ENCODE results near the gene FTL. TPM values are rescaled to one million over a fixed set of nuclear protein-coding genes. Genes with fewer than 3 reads are reported as not detected.

The FTL gene
- total RNA-seq, 4 donors from 2014 or later: 5,480 to 8,362 (median 5,857) TPM

GRCh38 chr19:48968813-48969218 is 3.7 kb downstream of the FTL start:
- peak overlapping the region in 1 of 4 donors; percentile 97 for H3K27ac ChIP-seq
- no peak for DNase-seq (ENCODE audit: low spot score in 2 of 2)
- TF ChIP-seq EP300 (IDR thresholded peaks at IDR 0.05): no peak
- no peak for TF ChIP-seq POLR2A (IDR thresholded peaks at IDR 0.05)
- no peak for TF ChIP-seq CTCF (IDR thresholded peaks at IDR 0.05)
- 66 to 81% methylated on average over 8 to 13 of the region's 15 CpGs for WGBS, 2 donors
- H3K27me3 ChIP-seq: no peaks in the 10 kb centered on the region
- peaks cover 0 to 53% (median 28%) of the 10 kb centered on the region in 4 donors for H3K4me1 ChIP-seq
- no peak overlapping the region for H3K4me3 ChIP-seq
- peaks cover 0 to 69% (median 2%) of the 10 kb centered on the region in 3 donors for H3K36me3 ChIP-seq
- no peaks in the 10 kb centered on the region for H3K9me3 ChIP-seq

- Histone ChIP-seq H3K27ac (no peak overlapping the region), H3K27me3 (no peaks in the 10 kb centered on the region), H3K4me3 (no peak overlapping the region), H3K4me1 (peaks cover 0 to 46% (median 21%) of the 10 kb centered on the region in 4 donors), H3K36me3 (peaks cover 0 to 76% (median 2%) of the 10 kb centered on the region in 3 donors), H3K9me3 (no peaks in the 10 kb centered on the region)
- 92% methylated on average over 45 of the region's 45 CpGs for WGBS, 2 donors
- TF ChIP-seq POLR2A (IDR thresholded peaks at IDR 0.05) (no peak), CTCF (IDR thresholded peaks at IDR 0.05) (no peak), EP300 (IDR thresholded peaks at IDR 0.05) (no peak)
- no peak for DNase-seq (ENCODE audit: low spot score in 2 of 2)
Measured at GRCh38 chr19:48969276-48970138, 4.4 kb downstream of the FTL start.

GRCh38 chr19:48970139-48970766 is 5.1 kb downstream of the FTL start:
- H3K9me3 ChIP-seq: no peaks in the 10 kb centered on the region
- H3K4me1 ChIP-seq: peaks cover 0 to 42% (median 18%) of the 10 kb centered on the region in 4 donors
- peaks cover 0 to 84% (median 2%) of the 10 kb centered on the region in 3 donors for H3K36me3 ChIP-seq
- no peak for TF ChIP-seq EP300 (IDR thresholded peaks at IDR 0.05)
- no peak for TF ChIP-seq CTCF (IDR thresholded peaks at IDR 0.05)
- no peak for TF ChIP-seq POLR2A (IDR thresholded peaks at IDR 0.05)
- 83% methylated on average over 23 of the region's 23 CpGs for WGBS, 2 donors
- H3K27ac ChIP-seq: peak overlapping the region in 1 of 4 donors; percentile 59
- no peak overlapping the region for H3K4me3 ChIP-seq
- H3K27me3 ChIP-seq: no peaks in the 10 kb centered on the region
- DNase-seq (ENCODE audit: low spot score in 2 of 2): no peak

- Histone ChIP-seq H3K36me3 (peaks cover 0 to 84% (median 2%) of the 10 kb centered on the region in 3 donors), H3K4me3 (no peak overlapping the region), H3K27me3 (no peaks in the 10 kb centered on the region), H3K27ac (peak overlapping the region in 1 of 4 donors; percentile 59), H3K4me1 (peaks cover 0 to 42% (median 18%) of the 10 kb centered on the region in 4 donors), H3K9me3 (no peaks in the 10 kb centered on the region)
- WGBS, 2 donors: 15 to 23% methylated on average over 17 to 19 of the region's 19 CpGs
- peak; percentile 69 to 85 for DNase-seq (ENCODE audit: low spot score in 2 of 2)
- peak; percentile 87 to 94 (median 89) for TF ChIP-seq CTCF (IDR thresholded peaks at IDR 0.05)
- peak in 1 of 2 donors; percentile 29 for TF ChIP-seq EP300 (IDR thresholded peaks at IDR 0.05)
- no peak for TF ChIP-seq POLR2A (IDR thresholded peaks at IDR 0.05)
Measured at GRCh38 chr19:48970923-48971395, 5.8 kb downstream of the FTL start.

Data from tibial nerve (tissue), 4 donors.